ENCODE measurements around the gene YJEFN3.

Gene YJEFN3

GRCh38 chr19:19538785-19539166 lies 10.1 kb downstream of the YJEFN3 start:
- no peaks in the 10 kb centered on the region; the same call in 1 of the 2 replicates for H3K4me1 ChIP-seq (ENCODE audit: control insufficient read depth, insufficient read depth, low read length)
- POLR2A ChIA-PET = no interaction called here
- TF ChIP-seq REST (tag by site-specific recombination; IDR thresholded peaks at IDR 0.05) = peak; percentile 52; the same call in 1 of the 2 replicates
- TF ChIP-seq ZFP41 (tag by site-specific recombination; IDR thresholded peaks at IDR 0.05; ENCODE audit: borderline replicate concordance) = no peak
- TF ChIP-seq, protein P1, sequence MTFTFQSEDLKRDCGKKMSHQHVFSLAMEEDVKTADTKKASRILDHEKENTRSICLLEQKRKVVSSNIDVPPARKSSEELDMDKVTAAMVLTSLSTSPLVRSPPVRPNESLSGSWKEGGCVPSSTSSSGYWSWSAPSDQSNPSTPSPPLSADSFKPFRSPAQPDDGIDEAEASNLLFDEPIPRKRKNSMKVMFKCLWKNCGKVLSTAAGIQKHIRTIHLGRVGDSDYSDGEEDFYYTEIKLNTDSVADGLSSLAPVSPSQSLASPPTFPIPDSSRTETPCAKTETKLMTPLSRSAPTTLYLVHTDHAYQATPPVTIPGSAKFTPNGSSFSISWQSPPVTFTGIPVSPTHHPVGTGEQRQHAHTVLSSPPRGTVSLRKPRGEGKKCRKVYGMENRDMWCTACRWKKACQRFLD (tag by site-specific recombination; IDR thresholded peaks at IDR 0.05) = no peak
- TF ChIP-seq ZNF843 (tag by site-specific recombination; IDR thresholded peaks at IDR 0.05) = no peak
- TF ChIP-seq, protein P2, sequence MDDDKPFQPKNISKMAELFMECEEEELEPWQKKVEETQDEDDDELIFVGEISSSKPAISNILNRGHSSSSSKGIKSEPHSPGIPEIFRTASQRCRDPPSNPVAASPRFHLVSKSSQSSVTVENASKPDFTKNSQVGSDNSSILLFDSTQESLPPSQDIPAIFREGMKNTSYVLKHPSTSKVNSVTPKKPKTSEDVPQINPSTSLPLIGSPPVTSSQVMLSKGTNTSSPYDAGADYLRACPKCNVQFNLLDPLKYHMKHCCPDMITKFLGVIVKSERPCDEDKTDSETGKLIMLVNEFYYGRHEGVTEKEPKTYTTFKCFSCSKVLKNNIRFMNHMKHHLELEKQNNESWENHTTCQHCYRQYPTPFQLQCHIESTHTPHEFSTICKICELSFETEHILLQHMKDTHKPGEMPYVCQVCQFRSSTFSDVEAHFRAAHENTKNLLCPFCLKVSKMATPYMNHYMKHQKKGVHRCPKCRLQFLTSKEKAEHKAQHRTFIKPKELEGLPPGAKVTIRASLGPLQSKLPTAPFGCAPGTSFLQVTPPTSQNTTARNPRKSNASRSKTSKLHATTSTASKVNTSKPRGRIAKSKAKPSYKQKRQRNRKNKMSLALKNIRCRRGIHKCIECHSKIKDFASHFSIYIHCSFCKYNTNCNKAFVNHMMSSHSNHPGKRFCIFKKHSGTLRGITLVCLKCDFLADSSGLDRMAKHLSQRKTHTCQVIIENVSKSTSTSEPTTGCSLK (tag by site-specific recombination; IDR thresholded peaks at IDR 0.05) = no peak
- TF ChIP-seq ZNF510 (tag by site-specific recombination; IDR thresholded peaks at IDR 0.05; ENCODE audit: insufficient replicate concordance) = no peak
- TF ChIP-seq ZNF48 (tag by site-specific recombination; IDR thresholded peaks at IDR 0.05) = no peak
- TF ChIP-seq ZNF2 (tag by site-specific recombination; IDR thresholded peaks at IDR 0.05) = no peak
- no peak for TF ChIP-seq ZBTB8A (tag by site-specific recombination; IDR thresholded peaks at IDR 0.05)
- TF ChIP-seq, protein P3, sequence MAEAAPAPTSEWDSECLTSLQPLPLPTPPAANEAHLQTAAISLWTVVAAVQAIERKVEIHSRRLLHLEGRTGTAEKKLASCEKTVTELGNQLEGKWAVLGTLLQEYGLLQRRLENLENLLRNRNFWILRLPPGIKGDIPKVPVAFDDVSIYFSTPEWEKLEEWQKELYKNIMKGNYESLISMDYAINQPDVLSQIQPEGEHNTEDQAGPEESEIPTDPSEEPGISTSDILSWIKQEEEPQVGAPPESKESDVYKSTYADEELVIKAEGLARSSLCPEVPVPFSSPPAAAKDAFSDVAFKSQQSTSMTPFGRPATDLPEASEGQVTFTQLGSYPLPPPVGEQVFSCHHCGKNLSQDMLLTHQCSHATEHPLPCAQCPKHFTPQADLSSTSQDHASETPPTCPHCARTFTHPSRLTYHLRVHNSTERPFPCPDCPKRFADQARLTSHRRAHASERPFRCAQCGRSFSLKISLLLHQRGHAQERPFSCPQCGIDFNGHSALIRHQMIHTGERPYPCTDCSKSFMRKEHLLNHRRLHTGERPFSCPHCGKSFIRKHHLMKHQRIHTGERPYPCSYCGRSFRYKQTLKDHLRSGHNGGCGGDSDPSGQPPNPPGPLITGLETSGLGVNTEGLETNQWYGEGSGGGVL (tag by site-specific recombination; IDR thresholded peaks at IDR 0.05) = no peak
- peak; percentile 28; the same call in 1 of the 2 replicates for TF ChIP-seq ZNF394 (tag by site-specific recombination; IDR thresholded peaks at IDR 0.05; ENCODE audit: borderline replicate concordance)
- no peak for TF ChIP-seq MZF1 (tag by site-specific recombination; IDR thresholded peaks at IDR 0.05; ENCODE audit: borderline replicate concordance)
- TF ChIP-seq ZNF585B (tag by site-specific recombination; IDR thresholded peaks at IDR 0.05) = no peak
- no peak for TF ChIP-seq ELK4 (IDR thresholded peaks at IDR 0.05; ENCODE audit: borderline replicate concordance, low read depth, low read length)
- CTCF ChIA-PET = interaction anchor here (0.9 kb wide), 2 partner anchors 14 to 105 kb away, joined by 4 to 5 read pairs; no protein-coding TSS in a partner anchor
- H3K4me3 ChIP-seq (ENCODE audit: low read depth, low read length) = no peak overlapping the region; the same call in 1 of the 2 replicates
- no peak overlapping the region for H3K27ac ChIP-seq (ENCODE audit: extremely low read depth, low read depth, low read length)
- H3K9me3 ChIP-seq (ENCODE audit: control insufficient read depth, insufficient read depth, low read depth, low read length) = no peaks in the 10 kb centered on the region
- H3K36me3 ChIP-seq (ENCODE audit: control insufficient read depth in 2 of 2, insufficient read depth in 1 of 2, low read length in 2 of 2) = peaks cover 5 to 10% of the 10 kb centered on the region in 2 experiments; a peak in 1 of 3 replicates

DNA sequence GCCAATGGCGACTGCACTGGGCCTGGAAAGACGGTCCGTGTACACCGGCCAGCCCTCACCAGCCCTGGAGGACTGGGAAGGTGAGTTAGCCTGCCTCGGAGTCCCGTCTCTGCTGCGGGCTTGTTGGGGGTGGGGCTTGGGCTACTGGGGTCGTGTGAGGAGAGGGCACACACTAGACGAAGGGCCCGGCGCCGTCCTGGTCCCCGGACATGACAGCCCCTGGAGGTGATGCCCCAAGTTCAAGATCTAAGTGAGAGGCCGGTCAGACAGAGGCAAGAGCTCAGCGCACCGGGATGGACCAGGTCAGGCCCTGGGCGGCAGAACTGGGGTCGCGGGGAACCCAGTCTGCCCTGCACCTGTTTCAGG lies 11.0 kb downstream of the YJEFN3 start:
- TF ChIP-seq, protein P3 (tag by site-specific recombination; IDR thresholded peaks at IDR 0.05) = no peak
- TF ChIP-seq ZNF610 (tag by site-specific recombination; IDR thresholded peaks at IDR 0.05; ENCODE audit: borderline replicate concordance) (no peak), SCRT2 (tag by site-specific recombination; IDR thresholded peaks at IDR 0.05) (no peak), ZNF302 (tag by site-specific recombination; IDR thresholded peaks at IDR 0.05; ENCODE audit: low read depth) (no peak), BCL11A (tag by site-specific recombination; IDR thresholded peaks at IDR 0.05; ENCODE audit: low read depth) (no peak), ZNF223 (tag by site-specific recombination; IDR thresholded peaks at IDR 0.05) (no peak), CTCF (tag by site-specific recombination; IDR thresholded peaks at IDR 0.05) (no peak)
- Histone ChIP-seq H3K4me1 (ENCODE audit: control insufficient read depth, insufficient read depth, low read length) (no peaks in the 10 kb centered on the region; the same call in 1 of the 2 replicates), H3K9me3 (ENCODE audit: control insufficient read depth, insufficient read depth, low read depth, low read length) (no peaks in the 10 kb centered on the region), H3K36me3 (ENCODE audit: control insufficient read depth in 2 of 2, insufficient read depth in 1 of 2, low read length in 2 of 2) (peaks cover 0 to 10% of the 10 kb centered on the region in 2 experiments; a peak in 1 of 3 replicates), H3K4me3 (ENCODE audit: low read depth, low read length) (no peak overlapping the region), H3K27ac (ENCODE audit: extremely low read depth, low read depth, low read length) (no peak overlapping the region)
- CTCF ChIA-PET = interaction anchor here (0.7 to 0.9 kb wide), 2 partner anchors 104 to 673 kb away, joined by 3 to 4 read pairs; no protein-coding TSS in a partner anchor
- POLR2A ChIA-PET = no interaction called here
